ENCODE results near the gene FAM167B.
A peak's percentile ranks its signal among the peaks of the same experiment; 100 is the strongest.
"Not testable (repeated sequence)": the region's sequence is repeated elsewhere in the genome, so short reads cannot be mapped to it uniquely, and the experiment has no call there.

FAM167B gene

DNA sequence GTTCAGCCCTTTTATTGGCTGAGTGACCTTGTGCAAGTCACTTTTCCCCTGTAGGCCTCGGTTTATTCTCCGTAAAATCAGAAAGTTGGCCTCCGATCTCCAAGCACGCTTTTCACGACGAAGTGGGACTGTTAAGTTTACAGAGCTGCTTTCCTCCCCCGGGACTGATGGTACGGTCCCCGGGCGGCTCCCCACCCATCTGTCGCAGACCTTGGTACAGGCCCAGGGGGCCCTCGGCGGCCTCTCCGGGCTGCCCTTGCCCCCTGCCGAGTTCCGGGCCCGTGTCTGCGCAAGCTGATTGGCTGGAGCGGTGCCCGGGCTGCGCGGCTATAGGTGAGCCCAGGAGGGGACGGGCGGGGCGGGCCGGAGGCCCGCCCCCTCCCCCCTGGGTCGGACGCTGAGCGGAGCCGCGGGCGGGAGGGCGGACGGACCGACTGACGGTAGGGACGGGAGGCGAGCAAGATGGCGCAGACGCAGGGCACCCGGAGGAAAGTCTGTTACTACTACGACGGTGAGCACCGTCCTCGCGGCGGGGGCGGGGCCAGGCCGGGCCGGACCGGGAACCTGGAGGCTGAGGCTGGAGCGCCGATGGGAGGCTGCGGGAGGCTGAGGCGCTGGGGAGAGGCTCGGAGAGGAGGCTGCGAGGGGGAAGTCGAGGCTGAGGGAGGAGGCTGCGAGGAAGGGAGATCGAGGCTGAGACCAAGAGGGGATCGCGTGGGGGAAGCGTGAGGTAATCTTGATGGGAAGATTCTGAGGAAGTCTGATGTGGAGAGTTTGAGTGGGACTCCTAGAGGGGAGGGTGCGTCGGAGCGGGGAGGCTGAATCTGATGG lies 44.9 kb downstream of the FAM167B start, which contains the start of gene HDAC1:
Gene HDAC1, plus strand, starts transcription at position 376 of the 831 bp plus-strand sequence. Its CDS starts 87 bp downstream, at position 463.
- TF ChIP-seq, protein P1, sequence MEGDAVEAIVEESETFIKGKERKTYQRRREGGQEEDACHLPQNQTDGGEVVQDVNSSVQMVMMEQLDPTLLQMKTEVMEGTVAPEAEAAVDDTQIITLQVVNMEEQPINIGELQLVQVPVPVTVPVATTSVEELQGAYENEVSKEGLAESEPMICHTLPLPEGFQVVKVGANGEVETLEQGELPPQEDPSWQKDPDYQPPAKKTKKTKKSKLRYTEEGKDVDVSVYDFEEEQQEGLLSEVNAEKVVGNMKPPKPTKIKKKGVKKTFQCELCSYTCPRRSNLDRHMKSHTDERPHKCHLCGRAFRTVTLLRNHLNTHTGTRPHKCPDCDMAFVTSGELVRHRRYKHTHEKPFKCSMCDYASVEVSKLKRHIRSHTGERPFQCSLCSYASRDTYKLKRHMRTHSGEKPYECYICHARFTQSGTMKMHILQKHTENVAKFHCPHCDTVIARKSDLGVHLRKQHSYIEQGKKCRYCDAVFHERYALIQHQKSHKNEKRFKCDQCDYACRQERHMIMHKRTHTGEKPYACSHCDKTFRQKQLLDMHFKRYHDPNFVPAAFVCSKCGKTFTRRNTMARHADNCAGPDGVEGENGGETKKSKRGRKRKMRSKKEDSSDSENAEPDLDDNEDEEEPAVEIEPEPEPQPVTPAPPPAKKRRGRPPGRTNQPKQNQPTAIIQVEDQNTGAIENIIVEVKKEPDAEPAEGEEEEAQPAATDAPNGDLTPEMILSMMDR (IDR thresholded peaks at IDR 0.05) = no peak
- intact Hi-C loops (cut with DNase I; ENCODE audit: low total_unique reads) = loop anchor here (5.0 kb wide), 1 partner anchor 70 kb away; the partner anchor contains the start of genes EIF3I and TMEM234

DNA sequence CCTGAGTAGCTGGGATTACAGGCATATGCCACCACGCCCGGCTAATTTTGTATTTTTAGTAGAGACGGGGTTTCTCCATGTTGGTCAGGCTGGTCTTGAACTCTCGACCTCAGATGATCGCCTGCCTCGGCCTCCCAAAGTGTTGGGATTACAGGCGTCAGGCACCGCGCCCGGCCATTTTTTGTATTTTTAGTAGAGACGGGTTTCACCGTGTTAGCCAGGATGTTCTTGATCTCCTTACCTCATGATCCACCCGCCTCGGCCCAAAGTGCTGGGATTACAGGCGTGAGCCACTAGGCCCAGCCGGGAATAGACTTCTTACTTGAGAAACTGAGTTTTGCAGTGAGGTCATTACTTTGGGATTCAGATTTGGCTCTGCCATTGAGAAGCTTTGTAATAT lies 51.2 kb downstream of the FAM167B start:
- H3K9me3 ChIP-seq; DNase-seq; H3K27me3 ChIP-seq; H3K27ac ChIP-seq; H3K4me1 ChIP-seq; intact Hi-C loops (cut with DNase I; ENCODE audit: low total_unique reads); H3K4me3 ChIP-seq: not testable (repeated sequence)
- H3K36me3 ChIP-seq = peaks cover 8 to 16% (median 13%) of the 10 kb centered on the region in 3 donors

More for the DNA sequence above, 44.9 kb downstream of the FAM167B start, which contains the start of gene HDAC1:
- H3K27ac ChIP-seq = peak within 1 kb of the TSS; percentile 89 to 90
- peak within 1 kb of the TSS; percentile 81 to 90 for H3K4me3 ChIP-seq
- DNase-seq = peak; percentile 93 to 97
- peaks cover 0 to 15% (median 6%) of the 10 kb centered on the region in 4 donors for H3K4me1 ChIP-seq
- no peaks in the 10 kb centered on the region for H3K36me3 ChIP-seq
- H3K9me3 ChIP-seq = no peaks in the 10 kb centered on the region
- H3K27me3 ChIP-seq = no peaks in the 10 kb centered on the region
